HG03442 (cell line): ENCODE results near the gene DDX1.
"Not testable (repeated sequence)": the region's sequence is repeated elsewhere in the genome, so short reads cannot be mapped to it uniquely, and the experiment has no call there.

Experiments
- ATAC-seq: cut with Tn5 transposase; IDR thresholded peaks from one replicate; pipeline ENCODE4 v1.9.1; 2021; ENCODE audit warnings: mild to moderate bottlenecking, moderate library complexity; ENCODE audit not compliant: unreplicated experiment

DDX1 gene

GRCh38 chr2:15594291-15595256, 2.9 kb downstream of the DDX1 start:
- ATAC-seq, result no peak

GRCh38 chr2:15595342-15595905, 3.8 kb downstream of the DDX1 start:
- ATAC-seq, result no peak

- no peak for ATAC-seq
Observed at GRCh38 chr2:15595936-15596335, 4.3 kb downstream of the DDX1 start.

- no peak for ATAC-seq
Observed at GRCh38 chr2:15596350-15596749, 4.7 kb downstream of the DDX1 start.

GRCh38 chr2:15596968-15597367, 5.3 kb downstream of the DDX1 start:
- no peak for ATAC-seq

- no peak for ATAC-seq
Observed at GRCh38 chr2:15599994-15600393, 8.3 kb downstream of the DDX1 start.

- no peak for ATAC-seq
Observed at GRCh38 chr2:15601681-15602080, 10.0 kb downstream of the DDX1 start.

GRCh38 chr2:15602393-15602792, 10.7 kb downstream of the DDX1 start:
- no peak for ATAC-seq

- ATAC-seq, result no peak
Observed at GRCh38 chr2:15603044-15603765, 11.5 kb downstream of the DDX1 start.

GRCh38 chr2:15603948-15604347, 12.3 kb downstream of the DDX1 start:
- no peak for ATAC-seq

- ATAC-seq, result no peak
Observed at GRCh38 chr2:15605721-15606120, 14.1 kb downstream of the DDX1 start.

GRCh38 chr2:15606481-15607441, 15.1 kb downstream of the DDX1 start:
- ATAC-seq, result no peak

- ATAC-seq, result no peak
Observed at GRCh38 chr2:15607709-15608391, 16.2 kb downstream of the DDX1 start.

- no peak for ATAC-seq
Observed at GRCh38 chr2:15608392-15608761, 16.7 kb downstream of the DDX1 start.

- ATAC-seq, result no peak
Observed at GRCh38 chr2:15609341-15610042, 17.8 kb downstream of the DDX1 start.

- no peak for ATAC-seq
Observed at GRCh38 chr2:15610430-15610952, 18.8 kb downstream of the DDX1 start.

- not testable (repeated sequence) for ATAC-seq
Observed at GRCh38 chr2:15612101-15612500, 20.4 kb downstream of the DDX1 start.

GRCh38 chr2:15613736-15614429, 22.2 kb downstream of the DDX1 start:
- no peak for ATAC-seq
